Panc1 (cell line): ENCODE results near the gene GPC6. TPM values are rescaled to one million over a fixed set of nuclear protein-coding genes. Genes with fewer than 3 reads are reported as not detected.

Experiments used
- ATAC-seq: fragments of 200-7000 bp; cut with Tn5 transposase; 2 replicates; pipeline ENCODE4 v1.9.1; 2020; ENCODE audit warnings: mild to moderate bottlenecking, moderate library complexity
- BruUV-seq: library from RNA; stranded (reverse); fragments of 400-500 nt; replicated peaks from 2 replicates; lab custom pipeline; 2021; lab: Mats Ljungman, UMichigan
- CTCF ChIA-PET: fragments of 300-600 bp; sonication (Branson Sonifier 250); formaldehyde crosslinking; loops from one replicate; lab custom pipeline; 2022; ENCODE audit warnings: antibody characterized with exemption; lab: Charles Lee
- POLR2A ChIA-PET: fragments of 300-600 bp; sonication (Branson Sonifier 250); formaldehyde crosslinking; loops from one replicate; lab custom pipeline; 2022; ENCODE audit warnings: antibody characterized with exemption; lab: Charles Lee
- DNase-seq: peaks from one replicate; pipeline ENCODE4 v3.0.0-alpha.2; 2010; ENCODE audit warnings: low read depth, low spot score
- H3K27ac ChIP-seq: 2 replicates; pipeline ENCODE4 v1.5.1; 2011; ENCODE audit warnings: mild to moderate bottlenecking, low read length, inconsistent platforms
- H3K27me3 ChIP-seq: fragments of 200-500 bp; sonication (Bioruptor generic); 2 replicates; pipeline ENCODE4 v1.6.0; 2014; ENCODE audit warnings: low read length, inconsistent platforms; ENCODE audit not compliant: control insufficient read depth, insufficient read depth
- H3K36me3 ChIP-seq: fragments of 200-500 bp; sonication (Bioruptor generic); 2 replicates; pipeline ENCODE4 v1.5.1; 2014; ENCODE audit warnings: inconsistent platforms, mild to moderate bottlenecking, low read length, moderate library complexity; ENCODE audit not compliant: control insufficient read depth, insufficient read depth
- H3K4me1 ChIP-seq: 2 replicates; pipeline ENCODE4 v1.5.1; 2011; ENCODE audit warnings: inconsistent platforms, mild to moderate bottlenecking, low read length, moderate library complexity; ENCODE audit not compliant: control insufficient read depth, insufficient read depth
- H3K4me3 ChIP-seq, 2 experiments: 2 replicates each; pipeline ENCODE4 v1.5.1; 2011 to 2012; ENCODE audit warnings: low read depth in 2 of 2, low read length in 2 of 2, mild to moderate bottlenecking in 2 of 2, inconsistent platforms in 1 of 2, moderate library complexity in 1 of 2
- H3K9me3 ChIP-seq: fragments of 200-500 bp; sonication (Bioruptor generic); 2 replicates; pipeline ENCODE4 v1.5.1; 2014; ENCODE audit warnings: low read depth, mild to moderate bottlenecking, inconsistent platforms, low read length, moderate library complexity; ENCODE audit not compliant: control insufficient read depth, insufficient read depth
- CTCF ChIP-seq: fragments of 450-650 bp; IDR thresholded peaks from 2 replicates; pipeline ENCODE4 v1.5.1; 2017; ENCODE audit warnings: mild to moderate bottlenecking
- POLR2AphosphoS5 ChIP-seq: IDR thresholded peaks from 2 replicates; pipeline ENCODE4 v1.6.1; 2012; ENCODE audit warnings: mild to moderate bottlenecking, low read depth, low read length, moderate library complexity
- REST ChIP-seq, 2 experiments: IDR thresholded peaks; 2 replicates each; pipeline ENCODE4 v1.6.1; 2011 to 2012; ENCODE audit warnings: low read depth in 2 of 2, control low read depth in 1 of 2, low read length in 1 of 2, mild to moderate bottlenecking in 1 of 2, moderate library complexity in 1 of 2; ENCODE audit not compliant: insufficient read depth in 1 of 2
- SIN3A ChIP-seq: IDR thresholded peaks from 2 replicates; pipeline ENCODE4 v1.6.1; 2012; ENCODE audit warnings: low read depth, mild to moderate bottlenecking, low read length, moderate library complexity, borderline replicate concordance; ENCODE audit not compliant: insufficient read depth
- TCF7L2 ChIP-seq: IDR thresholded peaks from 2 replicates; pipeline ENCODE4 v1.6.1; 2011; ENCODE audit warnings: mild to moderate bottlenecking, low read depth, low read length, inconsistent platforms
- in situ Hi-C: cut with HindIII; loops from 2 replicates; pipeline ENCODE4 v1.10.0; 2016; ENCODE audit warnings: low sequenced_read_pairs, low pct_unique_long_range_greater_than_20kb
- intact Hi-C: fragments of 100-400 bp; cut with micrococcal nuclease; formaldehyde crosslinking; loops from one replicate; pipeline ENCODE4 v1.10.0; 2022; ENCODE audit not compliant: unreplicated experiment
- total RNA-seq: library from RNA; stranded (reverse); gene quantifications from one replicate; pipeline ENCODE4 v1.2.1, GENCODE V29; 2021; ENCODE audit not compliant: unreplicated experiment

The GPC6 gene
- total RNA-seq, 1 experiment from 2014 or later, result 4.8 TPM

- BruUV-seq, result no TSS peak
- Histone ChIP-seq H3K4me1 (no peaks in the 10 kb centered on the region), H3K27ac (no peak overlapping the region), H3K27me3 (no peaks in the 10 kb centered on the region), H3K9me3 (no peaks in the 10 kb centered on the region), H3K36me3 (no peaks in the 10 kb centered on the region), H3K4me3 (no peak overlapping the region)
- ChIA-PET POLR2A (no interaction called here), CTCF (no interaction called here)
- TF ChIP-seq REST (IDR thresholded peaks at IDR 0.05; ENCODE audit: insufficient read depth in 1 of 2, low read depth in 2 of 2, low read length in 1 of 2) (no peak), POLR2AphosphoS5 (no peak), CTCF (no peak), SIN3A (no peak), TCF7L2 (no peak)
- intact Hi-C loops (loop anchor here (2.0 kb wide), 1 partner anchor 25 kb away; no protein-coding TSS in a partner anchor), in situ Hi-C loops (no loop called here)
- ATAC-seq (no peak), DNase-seq (no peak)
These were observed 550.9 kb downstream of the GPC6 start for GRCh38 chr13:93777504-93777903.

- CTCF ChIA-PET, result no interaction called here
- POLR2A ChIA-PET, result no interaction called here
- Histone ChIP-seq H3K27me3 (no peaks in the 10 kb centered on the region), H3K36me3 (no peaks in the 10 kb centered on the region), H3K4me3 (no peak overlapping the region), H3K4me1 (no peaks in the 10 kb centered on the region), H3K9me3 (no peaks in the 10 kb centered on the region), H3K27ac (no peak overlapping the region)
- ATAC-seq (no peak), DNase-seq (no peak)
- in situ Hi-C loops, result no loop called here
- intact Hi-C loops, result no loop called here
- BruUV-seq, result no TSS peak
- TF ChIP-seq SIN3A (no peak), TCF7L2 (no peak), CTCF (no peak), POLR2AphosphoS5 (no peak), REST (IDR thresholded peaks at IDR 0.05; ENCODE audit: insufficient read depth in 1 of 2, low read depth in 2 of 2, low read length in 1 of 2) (no peak)
These were observed 551.9 kb downstream of the GPC6 start for GRCh38 chr13:93778548-93778947.
